SK-N-SH (cell line): ENCODE measurements around the gene FBXO47. TPM values are rescaled to one million over a fixed set of nuclear protein-coding genes. Genes with fewer than 3 reads are reported as not detected.

ENCODE experiments used
- CTCF ChIA-PET: fragments of 300-600, 350-600 bp; formaldehyde crosslinking; extraction: SDS; loops from one replicate; lab custom pipeline; 2021; lab: Yijun Ruan, JAX
- POLR2A ChIA-PET: fragments of 350-600 bp; sonication (Branson Sonifier 250); formaldehyde crosslinking; extraction: SDS; loops from one replicate; lab custom pipeline; 2020; ENCODE audit warnings: antibody characterized with exemption, inconsistent platforms; lab: Yijun Ruan, JAX
- DNase-seq: peaks from one replicate; pipeline ENCODE4 v3.0.0; 2012
- H2AFZ ChIP-seq: fragments of 200-600 bp; sonication (generic); 2 replicates; pipeline ENCODE4 v1.8.1; 2016; ENCODE audit warnings: antibody characterized with exemption, mild to moderate bottlenecking, low read depth
- H3F3A ChIP-seq: fragments of 200-600 bp; sonication (generic); replicated peaks from 2 replicates; pipeline ENCODE3; 2016; ENCODE audit warnings: antibody characterized with exemption, mild to moderate bottlenecking; ENCODE audit not compliant: insufficient read depth
- H3K27ac ChIP-seq, 2 experiments: fragments of 200-500 bp in 1 of 2; fragments of 200-600 bp in 1 of 2; sonication (Bioruptor generic) in 1 of 2; sonication (generic), shearing (Covaris generic) in 1 of 2; 2 replicates each; pipeline versions ENCODE4 v1.5.1 to v1.6.1; 2014 to 2016; ENCODE audit warnings: low read depth in 2 of 2, inconsistent platforms in 1 of 2, low read length in 1 of 2, mild to moderate bottlenecking in 1 of 2, mixed read lengths in 1 of 2
- H3K27me3 ChIP-seq: fragments of 200-600 bp; sonication (generic), shearing (Covaris generic); 2 replicates; pipeline ENCODE4 v1.6.1; 2016; ENCODE audit warnings: mixed run types; ENCODE audit not compliant: insufficient read depth
- H3K36me3 ChIP-seq, 2 experiments: fragments of 200-500 bp in 1 of 2; fragments of 200-600 bp in 1 of 2; sonication (Bioruptor generic) in 1 of 2; sonication (generic) in 1 of 2; replicated peaks in 1 of 2; 2 replicates each; pipeline versions ENCODE3 to v1.5.1; 2014 to 2016; ENCODE audit warnings: low read length in 1 of 2, mild to moderate bottlenecking in 1 of 2; ENCODE audit not compliant: insufficient read depth in 2 of 2, control insufficient read depth in 1 of 2
- H3K4me1 ChIP-seq, 2 experiments: fragments of 200-500 bp in 1 of 2; fragments of 200-600 bp in 1 of 2; sonication (Bioruptor generic) in 1 of 2; sonication (generic), shearing (Covaris generic) in 1 of 2; 2 replicates each; pipeline versions ENCODE4 v1.5.1 to v1.6.1; 2014 to 2016; ENCODE audit warnings: low read depth in 1 of 2, low read length in 1 of 2, mixed run types in 1 of 2; ENCODE audit not compliant: insufficient read depth in 2 of 2, control insufficient read depth in 1 of 2
- H3K4me2 ChIP-seq: fragments of 200-600 bp; sonication (generic), shearing (Covaris generic); 2 replicates; pipeline ENCODE4 v1.6.1; 2017; ENCODE audit warnings: mixed run types
- H3K4me3 ChIP-seq, 2 experiments: fragments of 200-500 bp in 1 of 2; fragments of 200-600 bp in 1 of 2; sonication (Bioruptor generic) in 1 of 2; sonication (generic), shearing (Covaris generic) in 1 of 2; 2 replicates each; pipeline versions ENCODE4 v1.5.1 to v1.8.1; 2014 to 2016; ENCODE audit warnings: low read depth in 2 of 2, inconsistent platforms in 1 of 2, low read length in 1 of 2, mild to moderate bottlenecking in 1 of 2, mixed read lengths in 1 of 2, moderate library complexity in 1 of 2
- H3K79me2 ChIP-seq: fragments of 200-600 bp; sonication (generic); 2 replicates; pipeline ENCODE4 v1.8.1; 2017; ENCODE audit warnings: mild to moderate bottlenecking; ENCODE audit not compliant: insufficient read depth
- H3K9ac ChIP-seq: fragments of 200-600 bp; sonication (generic); 2 replicates; pipeline ENCODE4 v1.6.1; 2017; ENCODE audit warnings: mixed run types
- H3K9me2 ChIP-seq: fragments of 200-600 bp; sonication (generic); 2 replicates; pipeline ENCODE4 v1.6.1; 2017; ENCODE audit warnings: mixed run types
- H3K9me3 ChIP-seq: fragments of 200-600 bp; sonication (generic); 2 replicates; pipeline ENCODE4 v1.6.1; 2017; ENCODE audit warnings: mixed run types, mild to moderate bottlenecking, moderate library complexity
- H4K20me1 ChIP-seq: fragments of 200-600 bp; sonication (generic); 2 replicates; pipeline ENCODE4 v1.6.1; 2017; ENCODE audit warnings: mild to moderate bottlenecking, mixed run types; ENCODE audit not compliant: insufficient read depth
- CHD2 ChIP-seq: fragments of 150-350 bp; IDR thresholded peaks from 2 replicates; pipeline ENCODE4 v1.6.1; 2018; ENCODE audit warnings: low read length; ENCODE audit not compliant: partially characterized antibody
- EP300 ChIP-seq, 2 experiments: IDR thresholded peaks; 2 replicates each; pipeline versions ENCODE4 v1.4.0 to v1.6.1; 2012; ENCODE audit warnings: borderline replicate concordance in 1 of 2, low read depth in 1 of 2, low read length in 1 of 2
- GATA2 ChIP-seq: sonication (generic); formaldehyde crosslinking; IDR thresholded peaks from 2 replicates; pipeline ENCODE4 v1.5.0; 2020; ENCODE audit warnings: mild to moderate bottlenecking, missing genetic modification reagents
- IRF3 ChIP-seq: fragments of 150-350 bp; IDR thresholded peaks from 2 replicates; pipeline ENCODE4 v1.6.1; 2016; ENCODE audit warnings: mild to moderate bottlenecking, low read depth, low read length
- MEF2A ChIP-seq: IDR thresholded peaks from 2 replicates; pipeline ENCODE4 v1.4.0; 2012; ENCODE audit warnings: low read depth, borderline replicate concordance
- NFIC ChIP-seq: IDR thresholded peaks from 2 replicates; pipeline ENCODE4 v1.4.0; 2012; ENCODE audit warnings: borderline replicate concordance
- NRF1 ChIP-seq: IDR thresholded peaks from 2 replicates; pipeline ENCODE4 v1.6.1; 2012; ENCODE audit warnings: low read depth, mild to moderate bottlenecking, low read length
- POLR2AphosphoS5 ChIP-seq: IDR thresholded peaks from 2 replicates; pipeline ENCODE4 v1.6.1; 2012; ENCODE audit warnings: low read depth, low read length
- RAD21 ChIP-seq: IDR thresholded peaks from 2 replicates; pipeline ENCODE4 v1.6.1; 2012; ENCODE audit warnings: mild to moderate bottlenecking, low read length
- RCOR1 ChIP-seq: fragments of 150-350 bp; IDR thresholded peaks from 2 replicates; pipeline ENCODE4 v1.6.1; 2017; ENCODE audit warnings: antibody characterized with exemption, low read length
- REST ChIP-seq: IDR thresholded peaks from 2 replicates; pipeline ENCODE4 v1.6.1; 2012; ENCODE audit warnings: mild to moderate bottlenecking, low read depth, low read length, moderate library complexity
- RFX5 ChIP-seq: IDR thresholded peaks from 2 replicates; pipeline ENCODE4 v1.6.1; 2012; ENCODE audit warnings: mild to moderate bottlenecking, improper control_type of control experiment, low read length
- RXRA ChIP-seq: IDR thresholded peaks from 2 replicates; pipeline ENCODE4 v1.4.0; 2012; ENCODE audit warnings: low read depth, mild to moderate bottlenecking, borderline replicate concordance
- YY1 ChIP-seq: IDR thresholded peaks from 2 replicates; pipeline ENCODE4 v1.4.0; 2012; ENCODE audit warnings: low read depth, mild to moderate bottlenecking
- WGBS: methylation state at CpG from one replicate; pipeline ENCODE4 v1.1.6; 2017; ENCODE audit warnings: low lambda C conversion rate; 5-methylcytosine and 5-hydroxymethylcytosine counted together
- polyA plus RNA-seq, 3 experiments: library from polyadenylated mRNA; depleted of rRNA; stranded (reverse); fragments of >200 nt; gene quantifications; 2 replicates each; pipeline ENCODE4 v1.2.3, GENCODE V29; 2012
- TF ChIP-seq, protein P1 (sequence below): IDR thresholded peaks from 2 replicates; pipeline ENCODE4 v1.4.0; 2012; ENCODE audit warnings: low read depth, borderline replicate concordance
- TF ChIP-seq, protein P2 (sequence below): fragments of 200-600 bp; sonication (generic); IDR thresholded peaks from 2 replicates; pipeline ENCODE4 v1.6.1; 2017; ENCODE audit warnings: antibody characterized with exemption, mild to moderate bottlenecking, moderate library complexity

Gene FBXO47
- polyA plus RNA-seq, 1 of the 3 experiments (the other 2 are of a cell fraction), result not detected

DNA sequence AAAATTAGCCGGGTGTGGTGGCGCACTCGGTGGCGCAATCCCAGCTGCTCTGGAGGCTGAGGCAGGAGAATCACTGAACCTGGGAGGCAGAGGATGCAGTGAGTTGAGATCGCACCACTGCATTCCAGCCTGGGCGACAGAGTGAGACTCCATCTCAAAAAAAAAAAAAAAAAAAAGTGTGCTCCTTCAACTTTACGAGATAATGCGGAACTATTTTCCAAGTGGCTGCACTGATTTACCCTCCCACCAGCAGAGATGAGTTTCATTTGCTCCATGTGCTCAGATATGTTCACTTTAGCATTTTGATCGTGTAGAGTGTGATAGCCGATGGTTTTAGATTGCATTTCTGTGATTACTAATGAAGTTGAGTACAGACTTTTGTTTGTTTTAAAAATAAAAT lies 61.8 kb downstream of the FBXO47 start:
- CTCF ChIA-PET, result no interaction called here
- peaks cover 13 to 37% of the 10 kb centered on the region in 2 experiments for H3K36me3 ChIP-seq

GRCh38 chr17:38904892-38905291 lies 62.3 kb downstream of the FBXO47 start:
- H2AFZ ChIP-seq, result no peak overlapping the region
- H3K9ac ChIP-seq, result no peak overlapping the region
- no peak overlapping the region for H3K27ac ChIP-seq
- no peaks in the 10 kb centered on the region for H3K9me3 ChIP-seq
- H4K20me1 ChIP-seq, result peaks cover 95% of the 10 kb centered on the region
- peaks cover 19% of the 10 kb centered on the region for H3F3A ChIP-seq
- CTCF ChIA-PET, result no interaction called here
- H3K4me2 ChIP-seq, result no peak overlapping the region
- WGBS, result 98% methylated on average over 3 of the region's 3 CpGs
- H3K4me1 ChIP-seq, result peaks cover 11 to 17% of the 10 kb centered on the region in 2 experiments; a peak in 1 of 4 replicates
- H3K4me3 ChIP-seq, result no peak overlapping the region
- peaks cover 89% of the 10 kb centered on the region for H3K79me2 ChIP-seq
- no peaks in the 10 kb centered on the region for H3K27me3 ChIP-seq
- TF ChIP-seq, protein P1, sequence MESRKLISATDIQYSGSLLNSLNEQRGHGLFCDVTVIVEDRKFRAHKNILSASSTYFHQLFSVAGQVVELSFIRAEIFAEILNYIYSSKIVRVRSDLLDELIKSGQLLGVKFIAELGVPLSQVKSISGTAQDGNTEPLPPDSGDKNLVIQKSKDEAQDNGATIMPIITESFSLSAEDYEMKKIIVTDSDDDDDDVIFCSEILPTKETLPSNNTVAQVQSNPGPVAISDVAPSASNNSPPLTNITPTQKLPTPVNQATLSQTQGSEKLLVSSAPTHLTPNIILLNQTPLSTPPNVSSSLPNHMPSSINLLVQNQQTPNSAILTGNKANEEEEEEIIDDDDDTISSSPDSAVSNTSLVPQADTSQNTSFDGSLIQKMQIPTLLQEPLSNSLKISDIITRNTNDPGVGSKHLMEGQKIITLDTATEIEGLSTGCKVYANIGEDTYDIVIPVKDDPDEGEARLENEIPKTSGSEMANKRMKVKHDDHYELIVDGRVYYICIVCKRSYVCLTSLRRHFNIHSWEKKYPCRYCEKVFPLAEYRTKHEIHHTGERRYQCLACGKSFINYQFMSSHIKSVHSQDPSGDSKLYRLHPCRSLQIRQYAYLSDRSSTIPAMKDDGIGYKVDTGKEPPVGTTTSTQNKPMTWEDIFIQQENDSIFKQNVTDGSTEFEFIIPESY, result no peak
- no peak for TF ChIP-seq RXRA
- TF ChIP-seq CHD2, result no peak
- no peak for TF ChIP-seq REST
- TF ChIP-seq RCOR1, result no peak
- no peak for TF ChIP-seq GATA2 (CRISPR knock-in tag)
- no peak for TF ChIP-seq NFIC
- TF ChIP-seq, protein P2, sequence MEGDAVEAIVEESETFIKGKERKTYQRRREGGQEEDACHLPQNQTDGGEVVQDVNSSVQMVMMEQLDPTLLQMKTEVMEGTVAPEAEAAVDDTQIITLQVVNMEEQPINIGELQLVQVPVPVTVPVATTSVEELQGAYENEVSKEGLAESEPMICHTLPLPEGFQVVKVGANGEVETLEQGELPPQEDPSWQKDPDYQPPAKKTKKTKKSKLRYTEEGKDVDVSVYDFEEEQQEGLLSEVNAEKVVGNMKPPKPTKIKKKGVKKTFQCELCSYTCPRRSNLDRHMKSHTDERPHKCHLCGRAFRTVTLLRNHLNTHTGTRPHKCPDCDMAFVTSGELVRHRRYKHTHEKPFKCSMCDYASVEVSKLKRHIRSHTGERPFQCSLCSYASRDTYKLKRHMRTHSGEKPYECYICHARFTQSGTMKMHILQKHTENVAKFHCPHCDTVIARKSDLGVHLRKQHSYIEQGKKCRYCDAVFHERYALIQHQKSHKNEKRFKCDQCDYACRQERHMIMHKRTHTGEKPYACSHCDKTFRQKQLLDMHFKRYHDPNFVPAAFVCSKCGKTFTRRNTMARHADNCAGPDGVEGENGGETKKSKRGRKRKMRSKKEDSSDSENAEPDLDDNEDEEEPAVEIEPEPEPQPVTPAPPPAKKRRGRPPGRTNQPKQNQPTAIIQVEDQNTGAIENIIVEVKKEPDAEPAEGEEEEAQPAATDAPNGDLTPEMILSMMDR, result no peak
- TF ChIP-seq YY1, result no peak
- TF ChIP-seq NRF1, result no peak
- TF ChIP-seq IRF3, result no peak
- TF ChIP-seq EP300 (IDR thresholded peaks at IDR 0.05; ENCODE audit: borderline replicate concordance in 1 of 2, low read depth in 1 of 2, low read length in 1 of 2), result no peak
- no peak for TF ChIP-seq RFX5
- TF ChIP-seq RAD21, result no peak
- no peak for TF ChIP-seq MEF2A
- no peak for DNase-seq
- peaks cover 13 to 37% of the 10 kb centered on the region in 2 experiments for H3K36me3 ChIP-seq
- no peaks in the 10 kb centered on the region for H3K9me2 ChIP-seq
- POLR2A ChIA-PET, result no interaction called here

More for the DNA sequence above, 61.8 kb downstream of the FBXO47 start:
- no peak for DNase-seq
- Histone ChIP-seq H3K9ac (no peak overlapping the region), H3F3A (peaks cover 19% of the 10 kb centered on the region), H3K9me3 (no peaks in the 10 kb centered on the region), H3K79me2 (peaks cover 94% of the 10 kb centered on the region), H3K4me3 (no peak overlapping the region), H3K27ac (no peak overlapping the region), H3K4me2 (no peak overlapping the region), H3K9me2 (no peaks in the 10 kb centered on the region), H3K27me3 (no peaks in the 10 kb centered on the region), H4K20me1 (peaks cover 97% of the 10 kb centered on the region), H3K4me1 (peaks cover 11 to 17% of the 10 kb centered on the region in 2 experiments; a peak in 1 of 4 replicates), H2AFZ (no peak overlapping the region)
- TF ChIP-seq POLR2AphosphoS5 (no peak), EP300 (IDR thresholded peaks at IDR 0.05; ENCODE audit: borderline replicate concordance in 1 of 2, low read depth in 1 of 2, low read length in 1 of 2) (no peak)
- WGBS, result 96% methylated on average over 10 of the region's 10 CpGs
- POLR2A ChIA-PET, result no interaction called here
